ENCODE measurements around the gene C2orf72. TPM values are rescaled to one million over a fixed set of nuclear protein-coding genes. Genes with fewer than 3 reads are reported as not detected.

C2orf72 gene
- not detected in 2 replicates for total RNA-seq (2014; rRNA removed; shearing (Covaris generic); ENCODE audit: low replicate concordance)

DNA sequence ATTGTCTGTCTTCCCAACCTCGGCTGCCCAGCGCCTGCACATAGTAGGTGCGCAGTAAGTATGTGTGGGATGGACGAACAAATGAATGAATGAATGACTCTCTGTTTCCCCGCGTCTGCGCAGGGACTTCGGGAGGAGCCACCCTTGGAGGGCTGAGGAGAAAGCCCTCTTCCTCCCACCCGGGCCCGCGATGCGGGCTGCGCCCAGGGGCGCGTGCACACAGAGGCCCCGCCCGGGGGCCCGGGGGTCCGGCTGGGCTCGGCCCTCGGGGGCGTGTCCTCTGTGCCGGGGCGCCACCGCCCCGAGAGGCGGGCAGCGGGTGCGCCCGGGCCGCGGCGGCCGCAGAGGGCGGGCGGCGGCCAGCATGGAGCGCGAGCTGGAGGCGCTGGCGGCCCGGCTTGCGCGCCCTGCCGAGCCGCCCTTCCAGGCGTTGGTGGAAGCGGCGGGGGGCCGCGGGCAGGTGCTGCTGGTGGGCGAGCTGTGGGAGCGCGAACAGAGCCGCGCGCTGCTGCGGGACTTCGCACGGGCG is at the start of gene C2orf72:
C2orf72 (plus strand) TSS at position 322 of the 529 bp plus-strand sequence; CDS start at position 365, 43 bp downstream.
- H3K9me3 ChIP-seq (ENCODE audit: low read length): no peaks in the 10 kb centered on the region
- no peak within 1 kb of the TSS for H3K4me2 ChIP-seq (ENCODE audit: low read depth, low read length, poor library complexity, severe bottlenecking)
- no peaks in the 10 kb centered on the region for H4K20me1 ChIP-seq (ENCODE audit: insufficient read depth, low read depth, low read length)
- no peak for DNase-seq
- H3K27me3 ChIP-seq (ENCODE audit: low read length): no peaks in the 10 kb centered on the region
- no peaks in the 10 kb centered on the region for H3K9me2 ChIP-seq (replicated peaks; ENCODE audit: insufficient read depth, low read length)
- H3K79me2 ChIP-seq (ENCODE audit: low read length): no peaks in the 10 kb centered on the region
- no peak within 1 kb of the TSS for H2AFZ ChIP-seq (ENCODE audit: low read length)
- H3K9ac ChIP-seq (ENCODE audit: low read length): no peak within 1 kb of the TSS
- H3K27ac ChIP-seq (ENCODE audit: low read length): no peak within 1 kb of the TSS
- H3K4me1 ChIP-seq (ENCODE audit: low read length): peaks cover 12% of the 10 kb centered on the region
- H3K4me3 ChIP-seq (ENCODE audit: low read length): no peak within 1 kb of the TSS
- no peaks in the 10 kb centered on the region for H3K36me3 ChIP-seq (ENCODE audit: insufficient read depth, low read length)

DNA sequence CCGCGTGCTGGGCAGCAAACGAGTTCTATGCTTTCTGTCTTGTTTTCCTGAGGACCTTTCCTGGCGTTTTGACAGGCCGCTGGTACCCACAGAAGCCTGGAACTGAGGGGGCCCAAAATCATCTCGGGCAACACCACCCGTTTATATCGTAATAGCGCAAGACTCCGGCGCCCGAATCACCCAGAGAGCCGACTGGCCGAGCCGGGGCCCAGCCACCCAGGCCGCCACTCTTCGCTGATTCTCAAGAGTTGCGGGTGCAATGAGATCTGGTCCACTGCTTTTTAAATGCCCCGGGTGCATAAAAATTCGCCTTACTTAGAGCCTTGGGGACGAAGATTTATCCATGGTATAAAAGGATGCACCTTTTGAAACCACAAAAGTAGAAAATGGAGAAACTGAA is 47.6 kb upstream of the C2orf72 start:
- Histone ChIP-seq H3K4me3 (ENCODE audit: low read length) (no peak overlapping the region), H3K36me3 (ENCODE audit: insufficient read depth, low read length) (no peaks in the 10 kb centered on the region), H3K9me2 (replicated peaks; ENCODE audit: insufficient read depth, low read length) (no peaks in the 10 kb centered on the region)

DNA sequence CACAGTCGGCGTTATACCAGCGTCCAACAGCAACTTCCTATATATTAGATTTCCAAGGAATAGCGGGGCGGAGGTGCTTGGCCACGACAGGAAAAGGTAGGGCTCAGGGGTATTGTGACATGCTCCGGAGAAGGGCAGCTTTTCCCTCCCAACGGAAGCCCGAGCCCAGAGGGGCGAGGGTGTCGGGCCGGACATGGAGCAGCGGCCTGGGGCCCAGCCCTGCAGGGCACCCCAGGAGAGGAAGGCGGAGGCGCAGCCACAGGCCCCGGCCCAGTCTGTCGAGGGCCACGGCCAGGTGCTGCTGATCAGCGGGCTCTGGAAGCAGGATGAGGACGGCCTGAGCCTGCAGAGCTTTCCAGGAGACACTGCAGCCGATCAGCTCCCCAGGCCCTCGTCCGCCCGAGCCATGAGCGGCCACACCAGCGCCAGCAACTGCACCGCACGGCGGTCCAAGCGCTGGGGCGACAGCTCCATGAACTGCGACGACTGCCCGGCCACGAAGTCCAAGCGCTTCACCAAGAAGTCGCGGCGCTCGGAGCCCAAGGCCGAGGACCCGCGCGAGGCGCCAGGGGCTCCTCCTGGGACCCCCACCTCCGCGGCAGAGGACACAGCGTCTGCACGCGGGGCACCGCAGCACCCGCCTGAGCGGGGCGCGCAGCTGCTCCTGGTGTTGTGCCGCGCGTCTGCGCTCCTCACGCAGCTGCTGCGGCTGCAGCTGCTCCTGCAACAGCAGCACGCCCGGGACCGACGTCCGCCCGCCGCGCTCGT is 47.0 kb upstream of the C2orf72 start:
- Histone ChIP-seq H3K4me1 (ENCODE audit: low read length) (peaks cover 10% of the 10 kb centered on the region), H4K20me1 (ENCODE audit: insufficient read depth, low read depth, low read length) (no peaks in the 10 kb centered on the region), H3K27me3 (ENCODE audit: low read length) (no peaks in the 10 kb centered on the region), H2AFZ (ENCODE audit: low read length) (no peak overlapping the region), H3K79me2 (ENCODE audit: low read length) (no peaks in the 10 kb centered on the region), H3K4me2 (ENCODE audit: low read depth, low read length, poor library complexity, severe bottlenecking) (no peak overlapping the region), H3K9ac (ENCODE audit: low read length) (no peak overlapping the region), H3K9me3 (ENCODE audit: low read length) (no peaks in the 10 kb centered on the region), H3K27ac (ENCODE audit: low read length) (no peak overlapping the region), H3K9me2 (replicated peaks; ENCODE audit: insufficient read depth, low read length) (no peaks in the 10 kb centered on the region), H3K36me3 (ENCODE audit: insufficient read depth, low read length) (no peaks in the 10 kb centered on the region), H3K4me3 (ENCODE audit: low read length) (no peak overlapping the region)
- DNase-seq: no peak

More for the DNA sequence above, 47.6 kb upstream of the C2orf72 start:
- Histone ChIP-seq H3K27ac (ENCODE audit: low read length) (no peak overlapping the region), H3K4me1 (ENCODE audit: low read length) (peaks cover 10% of the 10 kb centered on the region), H2AFZ (ENCODE audit: low read length) (no peak overlapping the region), H3K9me3 (ENCODE audit: low read length) (no peaks in the 10 kb centered on the region), H4K20me1 (ENCODE audit: insufficient read depth, low read depth, low read length) (no peaks in the 10 kb centered on the region), H3K9ac (ENCODE audit: low read length) (no peak overlapping the region), H3K27me3 (ENCODE audit: low read length) (no peaks in the 10 kb centered on the region), H3K4me2 (ENCODE audit: low read depth, low read length, poor library complexity, severe bottlenecking) (no peak overlapping the region), H3K79me2 (ENCODE audit: low read length) (no peaks in the 10 kb centered on the region)
- no peak for DNase-seq

DNA sequence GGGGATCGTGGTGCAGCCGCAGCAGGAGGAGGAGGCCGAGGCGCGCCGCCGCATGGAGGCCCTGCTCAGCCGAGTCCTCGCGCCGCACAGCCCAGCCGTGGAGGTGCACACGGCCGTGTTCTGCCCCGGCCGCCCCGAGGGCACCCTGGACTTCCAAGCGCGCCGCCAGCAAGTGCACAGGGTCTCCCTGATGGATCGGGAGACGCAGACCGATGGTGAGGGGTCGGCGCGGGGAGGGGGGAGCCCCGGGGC is 46.5 kb upstream of the C2orf72 start:
- H2AFZ ChIP-seq (ENCODE audit: low read length): no peak overlapping the region
- no peaks in the 10 kb centered on the region for H4K20me1 ChIP-seq (ENCODE audit: insufficient read depth, low read depth, low read length)
- no peak for DNase-seq
- no peaks in the 10 kb centered on the region for H3K9me2 ChIP-seq (replicated peaks; ENCODE audit: insufficient read depth, low read length)
- H3K4me2 ChIP-seq (ENCODE audit: low read depth, low read length, poor library complexity, severe bottlenecking): no peak overlapping the region
- no peak overlapping the region for H3K4me3 ChIP-seq (ENCODE audit: low read length)
- H3K27me3 ChIP-seq (ENCODE audit: low read length): no peaks in the 10 kb centered on the region
- peaks cover 10% of the 10 kb centered on the region for H3K4me1 ChIP-seq (ENCODE audit: low read length)
- no peak overlapping the region for H3K27ac ChIP-seq (ENCODE audit: low read length)
- H3K9ac ChIP-seq (ENCODE audit: low read length): no peak overlapping the region
- no peaks in the 10 kb centered on the region for H3K79me2 ChIP-seq (ENCODE audit: low read length)
- H3K9me3 ChIP-seq (ENCODE audit: low read length): no peaks in the 10 kb centered on the region
- H3K36me3 ChIP-seq (ENCODE audit: insufficient read depth, low read length): no peaks in the 10 kb centered on the region

DNA sequence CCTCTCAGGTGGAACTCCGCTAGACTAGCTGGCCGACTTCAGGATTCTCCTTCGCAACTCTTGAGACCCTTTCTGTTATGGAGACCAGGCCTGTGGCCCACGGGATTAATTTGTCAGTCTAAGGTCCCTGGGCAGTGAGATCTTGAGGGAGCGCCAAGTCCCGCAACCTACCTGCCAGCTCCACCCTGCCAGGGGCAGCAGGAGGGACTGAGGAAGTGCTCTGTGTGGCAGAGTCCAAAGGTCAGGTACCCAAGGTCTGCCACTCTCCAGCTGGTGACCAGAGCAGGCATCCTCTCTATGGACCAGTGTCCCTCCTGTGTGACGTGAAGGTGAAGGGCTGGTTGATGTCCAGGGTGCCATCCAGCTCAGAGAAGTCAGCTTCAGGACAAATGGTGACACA is 45.7 kb upstream of the C2orf72 start:
- Histone ChIP-seq H2AFZ (ENCODE audit: low read length) (no peak overlapping the region), H3K4me3 (ENCODE audit: low read length) (no peak overlapping the region), H3K27ac (ENCODE audit: low read length) (no peak overlapping the region), H3K27me3 (ENCODE audit: low read length) (no peaks in the 10 kb centered on the region), H3K36me3 (ENCODE audit: insufficient read depth, low read length) (no peaks in the 10 kb centered on the region), H3K4me2 (ENCODE audit: low read depth, low read length, poor library complexity, severe bottlenecking) (no peak overlapping the region), H3K4me1 (ENCODE audit: low read length) (peaks cover 5% of the 10 kb centered on the region), H3K9ac (ENCODE audit: low read length) (no peak overlapping the region), H3K79me2 (ENCODE audit: low read length) (no peaks in the 10 kb centered on the region), H4K20me1 (ENCODE audit: insufficient read depth, low read depth, low read length) (no peaks in the 10 kb centered on the region), H3K9me3 (ENCODE audit: low read length) (no peaks in the 10 kb centered on the region), H3K9me2 (replicated peaks; ENCODE audit: insufficient read depth, low read length) (no peaks in the 10 kb centered on the region)
- DNase-seq: no peak

DNA sequence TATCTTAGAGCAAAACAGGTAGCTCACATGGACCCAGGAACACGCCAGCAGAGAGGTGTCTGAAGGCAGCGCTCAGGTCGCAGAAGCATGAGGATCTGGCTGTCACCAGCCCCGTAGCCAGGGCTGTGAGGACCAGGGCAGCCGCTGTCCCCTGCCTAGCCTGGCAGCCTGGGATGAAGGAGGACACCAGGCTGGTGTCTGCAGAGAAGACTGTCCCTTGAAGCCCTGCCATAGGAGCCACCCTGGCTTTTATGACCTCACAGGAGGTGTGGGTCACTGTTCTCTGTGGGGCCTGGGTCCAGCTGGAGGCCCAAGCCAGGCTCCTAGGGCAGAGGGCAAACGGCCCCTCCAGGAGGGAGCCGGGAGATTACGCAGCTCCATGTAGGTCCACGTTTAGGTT is 41.5 kb upstream of the C2orf72 start, which contains the start of gene SPATA3:
SPATA3 (plus strand) TSS at position 301 of the 400 bp plus-strand sequence. CDS start 113 bp downstream, outside the sequence.
- no peak within 1 kb of the TSS for H3K9ac ChIP-seq (ENCODE audit: low read length)
- no peaks in the 10 kb centered on the region for H3K9me3 ChIP-seq (ENCODE audit: low read length)
- no peaks in the 10 kb centered on the region for H3K36me3 ChIP-seq (ENCODE audit: insufficient read depth, low read length)
- no peak within 1 kb of the TSS for H3K27ac ChIP-seq (ENCODE audit: low read length)
- no peak for DNase-seq
- no peaks in the 10 kb centered on the region for H3K27me3 ChIP-seq (ENCODE audit: low read length)
- H4K20me1 ChIP-seq (ENCODE audit: insufficient read depth, low read depth, low read length): no peaks in the 10 kb centered on the region
- no peak within 1 kb of the TSS for H3K4me3 ChIP-seq (ENCODE audit: low read length)
- no peak within 1 kb of the TSS for H2AFZ ChIP-seq (ENCODE audit: low read length)
- no peaks in the 10 kb centered on the region for H3K4me1 ChIP-seq (ENCODE audit: low read length)
- no peaks in the 10 kb centered on the region for H3K9me2 ChIP-seq (replicated peaks; ENCODE audit: insufficient read depth, low read length)
- H3K79me2 ChIP-seq (ENCODE audit: low read length): no peaks in the 10 kb centered on the region
- no peak within 1 kb of the TSS for H3K4me2 ChIP-seq (ENCODE audit: low read depth, low read length, poor library complexity, severe bottlenecking)

DNA sequence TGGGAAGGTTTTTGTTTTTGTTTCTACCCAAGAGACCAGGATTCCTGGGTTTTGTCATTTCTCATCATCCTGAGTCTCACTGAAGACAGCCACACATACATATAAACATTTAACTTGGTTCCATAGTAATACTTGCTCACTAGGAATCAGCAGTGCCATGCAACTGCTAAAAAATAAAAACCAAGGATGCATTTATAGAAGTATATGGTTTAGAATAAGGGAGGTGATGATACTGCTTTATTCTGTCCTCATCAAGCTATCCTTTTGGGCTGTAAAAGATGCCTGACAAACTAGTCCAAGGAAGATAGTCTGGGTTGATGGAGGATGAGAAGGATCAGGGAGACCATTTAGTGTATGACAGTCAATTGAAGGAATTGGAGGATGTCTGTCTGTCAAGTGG is 40.7 kb upstream of the C2orf72 start:
- Histone ChIP-seq H3K9me3 (ENCODE audit: low read length) (no peaks in the 10 kb centered on the region), H3K9ac (ENCODE audit: low read length) (no peak overlapping the region), H3K4me1 (ENCODE audit: low read length) (no peaks in the 10 kb centered on the region), H3K9me2 (replicated peaks; ENCODE audit: insufficient read depth, low read length) (no peaks in the 10 kb centered on the region), H3K79me2 (ENCODE audit: low read length) (no peaks in the 10 kb centered on the region), H3K27ac (ENCODE audit: low read length) (no peak overlapping the region), H4K20me1 (ENCODE audit: insufficient read depth, low read depth, low read length) (no peaks in the 10 kb centered on the region), H3K36me3 (ENCODE audit: insufficient read depth, low read length) (no peaks in the 10 kb centered on the region), H3K4me3 (ENCODE audit: low read length) (no peak overlapping the region), H3K27me3 (ENCODE audit: low read length) (no peaks in the 10 kb centered on the region), H3K4me2 (ENCODE audit: low read depth, low read length, poor library complexity, severe bottlenecking) (no peak overlapping the region), H2AFZ (ENCODE audit: low read length) (no peak overlapping the region)
- DNase-seq: no peak

DNA sequence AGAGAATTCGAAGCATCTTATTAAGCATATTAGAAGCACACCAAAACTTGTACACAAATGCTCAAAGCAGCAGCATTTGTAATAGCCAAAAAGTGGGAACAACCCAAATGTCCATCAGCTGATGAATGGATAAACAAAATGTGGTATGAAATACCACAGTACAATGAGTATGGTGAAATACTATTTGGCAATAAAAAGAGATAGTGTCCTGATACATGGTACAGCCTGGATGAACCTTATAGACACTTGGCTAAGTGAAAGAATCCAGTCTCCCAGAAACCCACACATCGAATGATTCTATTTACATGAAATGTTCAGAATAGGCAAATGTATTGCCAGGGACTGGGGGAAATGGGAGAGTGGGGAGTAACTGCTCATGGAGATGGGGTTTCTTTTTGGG is 38.4 kb upstream of the C2orf72 start:
- Histone ChIP-seq H3K4me2 (ENCODE audit: low read depth, low read length, poor library complexity, severe bottlenecking) (no peak overlapping the region), H3K79me2 (ENCODE audit: low read length) (no peaks in the 10 kb centered on the region), H3K4me3 (ENCODE audit: low read length) (no peak overlapping the region), H2AFZ (ENCODE audit: low read length) (no peak overlapping the region), H4K20me1 (ENCODE audit: insufficient read depth, low read depth, low read length) (no peaks in the 10 kb centered on the region), H3K9ac (ENCODE audit: low read length) (no peak overlapping the region), H3K36me3 (ENCODE audit: insufficient read depth, low read length) (no peaks in the 10 kb centered on the region), H3K9me2 (replicated peaks; ENCODE audit: insufficient read depth, low read length) (no peaks in the 10 kb centered on the region), H3K27ac (ENCODE audit: low read length) (no peak overlapping the region), H3K4me1 (ENCODE audit: low read length) (no peaks in the 10 kb centered on the region), H3K9me3 (ENCODE audit: low read length) (no peaks in the 10 kb centered on the region), H3K27me3 (ENCODE audit: low read length) (no peaks in the 10 kb centered on the region)
- no peak for DNase-seq

Measured in Karpas-422 (cell line).